HTERT RPE-1 (cell line): Measurements from ENCODE around the gene GJA10.
"Not testable (repeated sequence)": the region's sequence is repeated elsewhere in the genome, so short reads cannot be mapped to it uniquely, and the experiment has no call there.

Experiments used
- in situ Hi-C: fragments of 300-500 bp; cut with MboI; formaldehyde crosslinking; loops from 4 replicates; pipeline ENCODE4 v1.14.3; 2020; ENCODE audit warnings: low sequenced_read_pairs

Gene GJA10

GRCh38 chr6:89894169-89894568, at the start of gene GJA10:
Gene GJA10 (plus strand): TSS chr6:89894469. CDS start chr6:89894469, 0 bp downstream.
- in situ Hi-C loops: no loop called here

- in situ Hi-C loops: not testable (repeated sequence)
Measured at GRCh38 chr6:89847513-89847912, 46.8 kb upstream of the GJA10 start.

- in situ Hi-C loops: no loop called here
Measured at GRCh38 chr6:89853068-89853467, 41.2 kb upstream of the GJA10 start.

GRCh38 chr6:89858041-89858440, 36.2 kb upstream of the GJA10 start:
- in situ Hi-C loops: no loop called here

GRCh38 chr6:89859744-89860143, 34.5 kb upstream of the GJA10 start:
- in situ Hi-C loops: no loop called here

GRCh38 chr6:89862273-89862672, 32.0 kb upstream of the GJA10 start:
- in situ Hi-C loops: no loop called here

GRCh38 chr6:89862698-89863097, 31.6 kb upstream of the GJA10 start:
- in situ Hi-C loops: no loop called here

- in situ Hi-C loops: no loop called here
Measured at GRCh38 chr6:89866024-89866678, 28.1 kb upstream of the GJA10 start.

- in situ Hi-C loops: no loop called here
Measured at GRCh38 chr6:89873721-89874120, 20.5 kb upstream of the GJA10 start.

GRCh38 chr6:89874438-89874837, 19.8 kb upstream of the GJA10 start:
- in situ Hi-C loops: no loop called here

GRCh38 chr6:89886378-89887120, 7.7 kb upstream of the GJA10 start:
- in situ Hi-C loops: no loop called here

GRCh38 chr6:89887452-89888137, 6.7 kb upstream of the GJA10 start:
- in situ Hi-C loops: no loop called here

- in situ Hi-C loops: no loop called here
Measured at GRCh38 chr6:89888138-89888514, 6.1 kb upstream of the GJA10 start.

- in situ Hi-C loops: no loop called here
Measured at GRCh38 chr6:89888871-89889270, 5.4 kb upstream of the GJA10 start.

GRCh38 chr6:89890845-89891528, 3.3 kb upstream of the GJA10 start:
- in situ Hi-C loops: not testable (repeated sequence)

- in situ Hi-C loops: not testable (repeated sequence)
Measured at GRCh38 chr6:89892577-89892976, 1.7 kb upstream of the GJA10 start.

GRCh38 chr6:89895276-89895874, 1.1 kb downstream of the GJA10 start:
- in situ Hi-C loops: no loop called here

GRCh38 chr6:89910001-89910901, 16.0 kb downstream of the GJA10 start:
- in situ Hi-C loops: not testable (repeated sequence)

- in situ Hi-C loops: no loop called here
Measured at GRCh38 chr6:89910902-89911240, 16.6 kb downstream of the GJA10 start.
